GM21723 (cell line): ENCODE data around the gene RNASE13.
"Not testable (repeated sequence)": the region's sequence is repeated elsewhere in the genome, so short reads cannot be mapped to it uniquely, and the experiment has no call there.

Experiments
- ATAC-seq: cut with Tn5 transposase; IDR thresholded peaks from one replicate; pipeline ENCODE4 v1.9.1; 2021; ENCODE audit warnings: mild to moderate bottlenecking, moderate library complexity; ENCODE audit not compliant: unreplicated experiment

The RNASE13 gene

GRCh38 chr14:21023817-21024584, 10.6 kb downstream of the RNASE13 start:
- no peak for ATAC-seq

GRCh38 chr14:21023174-21023573, 11.4 kb downstream of the RNASE13 start:
- no peak for ATAC-seq

- no peak for ATAC-seq
Measured at GRCh38 chr14:21022686-21023085, 11.9 kb downstream of the RNASE13 start.

GRCh38 chr14:21020977-21021545, 13.5 kb downstream of the RNASE13 start:
- no peak for ATAC-seq

GRCh38 chr14:21019366-21019765, 15.2 kb downstream of the RNASE13 start:
- no peak for ATAC-seq

- ATAC-seq = no peak
Measured at GRCh38 chr14:21018781-21019180, 15.8 kb downstream of the RNASE13 start.

- no peak for ATAC-seq
Measured at GRCh38 chr14:21018286-21018685, 16.3 kb downstream of the RNASE13 start.

- ATAC-seq = no peak
Measured at GRCh38 chr14:21017528-21018245, 16.9 kb downstream of the RNASE13 start.

GRCh38 chr14:21016413-21017190, 18.0 kb downstream of the RNASE13 start:
- no peak for ATAC-seq

GRCh38 chr14:21015312-21015711, 19.3 kb downstream of the RNASE13 start:
- ATAC-seq = no peak

GRCh38 chr14:21014761-21015190, 19.8 kb downstream of the RNASE13 start:
- peak; percentile 66 for ATAC-seq

GRCh38 chr14:21011136-21011535, 23.5 kb downstream of the RNASE13 start:
- ATAC-seq = no peak

- ATAC-seq = not testable (repeated sequence)
Measured at GRCh38 chr14:21009721-21010120, 24.9 kb downstream of the RNASE13 start.

GRCh38 chr14:21003788-21004346, 30.7 kb downstream of the RNASE13 start:
- ATAC-seq = no peak

- no peak for ATAC-seq
Measured at GRCh38 chr14:21001218-21001617, 33.4 kb downstream of the RNASE13 start.

- no peak for ATAC-seq
Measured at GRCh38 chr14:20999591-20999990, 35.0 kb downstream of the RNASE13 start.

GRCh38 chr14:20998674-20999366, 35.8 kb downstream of the RNASE13 start, which contains the start of gene SLC39A2:
Gene SLC39A2 (plus strand): TSS chr14:20999293. CDS start chr14:20999447, 154 bp downstream.
- no peak for ATAC-seq

- no peak for ATAC-seq
Measured at GRCh38 chr14:20998139-20998538, 36.5 kb downstream of the RNASE13 start.

- no peak for ATAC-seq
Measured at GRCh38 chr14:20997564-20997963, 37.0 kb downstream of the RNASE13 start.

- no peak for ATAC-seq
Measured at GRCh38 chr14:20997115-20997514, 37.5 kb downstream of the RNASE13 start.
